ENCODE measurements around the gene PKP2.
A peak's percentile ranks its signal among the peaks of the same experiment; 100 is the strongest.
"Not testable (repeated sequence)": the region's sequence is repeated elsewhere in the genome, so short reads cannot be mapped to it uniquely, and the experiment has no call there.

The PKP2 gene

DNA sequence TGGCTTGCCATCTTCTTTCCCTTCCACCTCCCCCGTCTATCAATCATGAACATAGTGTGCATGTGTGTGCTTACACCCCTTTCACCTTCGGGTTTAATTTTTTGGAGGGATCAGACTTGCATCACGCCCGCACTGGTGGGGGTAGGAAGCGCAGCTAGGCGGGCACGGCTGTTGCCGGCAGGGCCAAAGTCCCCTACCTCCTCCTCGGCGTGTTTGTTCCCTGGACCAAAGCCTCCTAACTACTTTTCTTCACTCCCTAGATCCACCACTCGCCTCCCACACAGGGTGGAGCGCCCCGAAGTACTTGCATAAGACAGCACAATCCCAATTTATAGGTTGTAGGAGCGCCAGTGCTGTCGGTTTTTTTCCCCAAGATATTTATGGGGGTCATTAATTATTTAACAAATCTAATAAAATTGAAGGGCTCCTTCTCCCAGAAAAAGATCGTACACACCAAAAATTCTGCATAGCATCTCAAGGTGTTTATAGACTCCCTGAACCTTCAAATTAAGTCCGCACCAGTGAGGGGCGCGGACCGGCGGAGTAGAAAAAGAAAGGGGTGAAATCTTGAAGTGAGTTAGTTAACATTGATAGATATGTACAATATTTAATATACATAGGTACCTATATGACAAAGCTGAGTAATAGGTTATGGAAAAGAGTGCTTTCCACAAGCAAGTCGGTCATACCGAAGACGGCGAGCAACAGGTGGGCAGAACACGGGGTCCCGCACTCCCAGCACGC lies 717 bp downstream of the PKP2 start:
- DNase-seq = peak; percentile 64

DNA sequence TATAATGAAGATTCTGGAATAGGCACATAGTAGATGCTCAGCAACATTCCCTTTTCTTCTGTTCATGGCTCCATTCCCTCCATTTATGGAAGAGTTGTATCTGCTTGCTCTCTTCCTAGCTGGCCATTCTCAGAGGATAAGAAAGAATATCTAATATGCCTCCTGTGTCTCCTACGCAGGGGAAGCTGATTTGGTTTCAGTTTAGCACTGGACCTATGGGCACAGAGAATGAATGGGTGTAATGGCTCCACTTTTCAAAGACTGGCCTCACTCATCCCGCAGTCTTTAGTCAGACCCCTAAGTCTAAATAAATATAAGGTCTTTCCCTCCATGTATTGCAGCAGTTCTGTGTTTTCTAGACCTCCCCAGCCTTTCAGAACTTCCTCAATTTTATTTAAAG lies 2.0 kb downstream of the PKP2 start:
- DNase-seq = peak; percentile 67

DNA sequence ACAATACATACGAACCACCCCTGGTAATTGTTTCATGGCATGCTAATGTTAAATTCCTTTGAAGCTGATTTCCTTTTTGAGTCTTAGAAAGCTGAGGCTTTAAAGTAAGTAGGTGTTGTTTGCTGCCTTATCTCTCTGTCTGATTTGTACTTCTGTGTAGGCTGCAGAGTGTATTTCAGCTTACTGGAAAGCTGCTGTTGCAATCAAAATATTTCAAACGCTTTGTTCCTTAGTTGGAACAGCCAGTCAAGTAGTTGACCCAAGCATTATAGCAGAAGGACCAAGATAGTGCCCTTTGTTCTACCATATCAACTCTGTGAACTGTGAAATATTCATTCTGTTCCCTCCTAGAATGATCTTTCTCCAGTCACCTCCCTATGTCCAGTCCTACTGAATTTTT lies 3.1 kb downstream of the PKP2 start:
- DNase-seq = peak; percentile 47

DNA sequence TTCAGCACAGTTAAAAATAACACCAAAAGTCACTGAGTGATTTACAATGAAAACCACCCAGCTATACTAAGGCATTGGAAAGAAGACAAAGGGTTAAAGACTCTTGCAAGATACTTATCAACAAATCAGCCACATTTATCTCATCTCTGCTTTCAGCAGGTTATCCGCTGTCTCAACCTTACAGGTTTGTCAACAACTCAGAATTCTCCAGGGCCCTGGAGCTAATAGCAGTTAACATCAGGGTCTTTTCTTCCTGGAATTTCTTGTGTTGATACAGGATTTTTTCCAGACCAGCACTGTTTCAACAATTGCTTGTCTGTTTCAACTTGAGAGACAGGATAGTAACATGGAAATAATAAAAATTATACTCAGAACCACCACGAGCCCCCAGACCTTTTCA lies 3.5 kb downstream of the PKP2 start:
- no peak for DNase-seq

DNA sequence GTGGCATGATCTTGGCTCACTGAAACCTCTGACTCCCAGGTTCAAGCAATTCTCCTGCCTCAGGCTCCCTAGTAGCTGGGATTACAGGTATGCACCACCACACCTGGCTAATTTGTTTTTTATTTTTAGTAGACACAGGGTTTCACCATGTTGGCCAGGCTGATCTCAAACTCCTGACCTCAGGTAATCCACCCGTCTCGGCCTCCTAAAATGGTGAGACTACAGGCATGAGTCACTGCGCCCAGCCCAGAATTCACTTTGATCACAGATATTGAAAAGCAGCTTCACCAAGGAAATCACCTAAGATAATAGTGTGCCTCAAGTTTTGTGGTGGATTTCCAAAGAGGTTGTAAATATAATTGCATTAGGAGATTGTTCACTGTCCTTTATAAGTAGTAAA lies 4.2 kb downstream of the PKP2 start:
- not testable (repeated sequence) for DNase-seq

DNA sequence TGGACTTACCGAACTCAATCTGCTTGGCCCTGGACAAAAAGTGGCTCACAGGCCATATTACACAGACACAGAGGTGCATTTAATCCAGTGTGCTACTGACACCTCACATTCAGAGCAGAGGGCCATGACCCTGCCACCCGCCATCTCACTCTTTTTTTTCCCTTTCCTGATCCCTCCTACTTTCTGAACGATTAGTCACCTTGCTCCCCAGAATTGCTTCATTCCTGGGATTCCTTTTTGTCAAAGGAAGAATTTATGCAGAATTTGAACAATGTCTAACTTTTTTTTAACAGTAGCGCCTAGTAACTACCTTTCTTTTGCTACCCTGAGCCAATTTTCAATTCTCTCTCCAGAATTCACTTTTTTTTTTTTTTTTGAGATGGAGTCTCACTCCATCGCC lies 4.6 kb downstream of the PKP2 start:
- DNase-seq = no peak

DNA sequence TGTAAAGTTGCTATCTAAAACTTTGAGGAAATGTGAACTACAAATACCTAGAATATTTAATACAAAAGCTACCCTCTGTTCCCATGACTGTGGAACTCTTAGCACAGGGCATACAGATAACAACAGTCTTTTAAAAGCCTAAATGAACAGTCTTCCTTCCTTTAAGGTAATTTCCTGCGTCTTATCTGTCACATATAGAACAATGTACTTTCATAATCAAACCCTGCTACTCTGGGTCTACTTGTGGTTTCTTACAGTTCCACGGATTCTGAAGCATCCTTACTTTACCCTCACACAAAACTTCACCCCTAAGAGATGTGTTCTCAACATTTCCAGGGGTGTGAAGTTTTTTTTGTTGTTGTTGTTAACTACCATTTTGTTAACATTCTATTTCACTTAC lies 5.1 kb downstream of the PKP2 start:
- peak; percentile 38 for DNase-seq

DNA sequence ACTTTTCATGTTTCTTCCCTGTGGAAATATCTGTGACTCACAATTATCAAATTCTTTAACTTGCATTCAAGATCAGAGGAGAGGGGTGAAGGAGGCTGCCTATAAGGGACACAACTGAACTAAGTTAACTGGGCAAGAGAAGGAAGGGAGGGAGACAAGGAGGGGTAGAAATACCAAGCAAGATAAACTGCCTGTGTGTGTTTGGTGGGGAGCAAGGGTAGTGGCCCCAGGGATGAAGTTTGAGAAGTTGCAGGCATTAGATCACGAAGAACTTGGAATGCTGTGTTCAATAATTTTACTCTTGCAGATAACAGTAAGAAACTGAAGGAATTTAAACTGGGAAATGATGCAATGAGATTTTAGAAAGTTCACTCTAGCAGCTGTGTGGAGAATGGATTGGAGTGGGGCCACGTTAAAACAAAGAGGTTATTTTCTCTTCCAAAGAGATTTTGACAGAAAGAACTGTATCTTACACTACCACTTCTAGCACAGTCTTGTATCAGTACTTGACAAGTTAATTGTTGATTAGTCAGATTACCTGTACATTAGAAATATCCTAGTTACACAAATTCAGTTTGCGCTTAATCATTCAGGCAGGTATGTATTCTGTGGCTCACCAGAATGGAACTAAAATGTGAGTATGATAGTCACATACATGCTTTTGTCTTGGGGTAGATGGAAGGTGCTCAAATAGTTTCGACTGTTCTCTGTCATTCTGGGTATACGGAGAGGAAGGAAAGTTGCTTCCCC lies 7.4 kb downstream of the PKP2 start:
- no peak for DNase-seq

DNA sequence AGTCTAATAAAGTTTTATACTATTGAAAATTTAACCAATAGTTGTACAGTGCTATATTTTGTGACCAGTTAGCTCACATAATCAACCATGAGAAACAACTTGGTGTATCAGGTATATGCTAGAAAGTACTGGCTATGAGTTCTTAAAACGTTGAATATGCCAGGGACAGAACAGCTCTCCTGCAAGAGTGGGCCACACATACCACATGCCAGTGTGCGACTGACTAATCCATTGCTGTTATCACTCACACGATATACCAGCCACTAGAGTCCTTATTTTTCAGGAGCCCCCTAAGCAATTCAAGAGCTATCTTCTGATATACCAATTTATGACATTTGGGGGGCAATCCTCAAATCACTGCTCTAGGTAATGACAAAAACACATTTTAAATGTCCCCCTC lies 9.5 kb downstream of the PKP2 start:
- DNase-seq = no peak

DNA sequence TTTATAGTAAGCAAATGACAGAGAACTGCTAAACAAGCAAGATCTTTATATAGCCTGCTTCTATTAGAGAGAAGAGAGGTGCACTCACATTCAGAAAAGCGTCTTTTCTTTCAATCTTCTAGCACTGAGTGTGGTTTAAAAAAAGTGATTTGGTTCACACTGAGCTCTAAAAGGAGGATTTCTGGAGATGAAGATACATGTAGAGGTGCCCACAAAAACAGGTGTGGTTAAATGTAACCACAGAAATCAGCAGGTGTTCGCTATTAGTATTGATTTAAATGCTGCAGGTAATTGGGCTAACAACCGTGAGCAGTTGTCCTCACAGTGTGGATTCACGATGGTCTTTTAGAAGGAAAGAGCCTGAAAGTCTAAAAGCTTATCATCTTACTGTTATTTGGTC lies 10.7 kb downstream of the PKP2 start:
- no peak for DNase-seq

DNA sequence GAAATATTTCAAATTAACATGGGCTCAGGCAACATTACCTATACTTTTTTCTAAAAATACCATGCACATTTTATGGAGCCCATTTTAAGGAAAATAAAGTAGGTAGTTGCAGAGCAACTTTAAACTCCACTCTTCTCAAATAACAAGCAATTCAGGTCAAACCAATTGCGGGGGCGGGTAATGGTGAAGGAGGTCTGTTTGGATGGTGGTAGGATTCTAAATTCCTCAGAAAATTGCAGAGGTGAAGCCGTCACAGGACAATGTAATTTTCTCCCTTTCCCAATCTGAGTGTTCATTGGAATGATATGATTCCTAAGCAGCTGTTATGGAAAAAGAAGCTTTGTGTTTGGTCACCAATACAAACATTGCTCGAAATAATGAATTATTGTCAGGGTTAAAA lies 11.6 kb downstream of the PKP2 start:
- DNase-seq = no peak

DNA sequence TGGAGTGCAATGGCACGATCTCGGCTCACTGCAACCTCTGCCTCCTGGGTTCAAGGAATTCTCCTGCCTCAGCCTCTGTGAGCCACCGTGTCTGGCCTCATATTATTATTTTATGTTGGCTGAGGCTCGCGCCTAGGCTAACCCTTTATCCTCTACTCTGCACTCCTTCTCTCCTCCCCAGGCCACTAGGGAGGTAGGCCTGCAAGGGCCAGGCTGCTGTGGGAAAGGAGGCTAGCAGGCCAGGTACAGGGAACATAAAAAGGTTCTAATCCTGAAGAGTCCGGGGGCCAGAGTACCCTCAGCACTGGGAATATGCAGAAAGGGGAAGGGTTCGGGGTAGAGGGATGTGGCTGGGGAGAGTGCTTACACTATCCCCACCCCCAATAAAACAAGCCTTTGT lies 14.9 kb downstream of the PKP2 start:
- no peak for DNase-seq

DNA sequence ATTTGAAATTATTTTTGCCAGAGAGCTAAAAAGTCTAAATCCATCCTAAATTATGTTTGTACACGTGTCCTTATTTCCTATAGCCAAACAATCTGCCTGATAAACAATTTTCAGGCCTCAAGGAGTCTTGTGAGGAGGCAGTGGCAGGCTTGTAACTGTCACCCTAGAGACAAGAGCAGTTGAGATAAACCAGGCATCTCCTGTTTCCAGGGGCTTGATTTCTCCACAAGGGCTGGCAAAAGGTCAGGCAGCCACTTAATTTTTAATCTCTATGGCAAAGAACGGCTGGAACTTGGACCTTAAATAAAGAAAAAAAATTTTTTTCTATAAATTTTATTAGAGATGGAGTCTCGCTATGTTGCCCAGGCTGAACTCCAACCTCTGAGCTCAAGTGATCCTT lies 15.5 kb downstream of the PKP2 start:
- no peak for DNase-seq

DNA sequence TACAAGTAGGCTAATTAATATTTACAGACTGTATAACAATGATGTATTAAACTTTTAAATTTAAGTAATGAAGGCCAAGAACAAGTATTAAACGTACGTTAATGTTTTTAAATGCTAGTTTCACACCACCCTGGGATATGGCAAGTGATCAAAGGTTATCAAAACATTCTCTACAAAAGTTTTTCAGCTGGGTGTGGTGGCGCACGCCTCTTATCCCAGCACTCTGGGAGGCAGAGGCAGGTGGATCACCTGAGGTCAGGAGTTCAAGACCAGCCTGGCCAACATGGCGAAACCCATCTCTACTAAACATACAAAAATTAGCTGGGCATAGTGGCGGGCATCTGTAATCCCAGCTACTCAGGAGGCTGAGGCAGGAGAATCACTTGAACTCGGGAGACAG lies 17.5 kb downstream of the PKP2 start:
- not testable (repeated sequence) for DNase-seq

DNA sequence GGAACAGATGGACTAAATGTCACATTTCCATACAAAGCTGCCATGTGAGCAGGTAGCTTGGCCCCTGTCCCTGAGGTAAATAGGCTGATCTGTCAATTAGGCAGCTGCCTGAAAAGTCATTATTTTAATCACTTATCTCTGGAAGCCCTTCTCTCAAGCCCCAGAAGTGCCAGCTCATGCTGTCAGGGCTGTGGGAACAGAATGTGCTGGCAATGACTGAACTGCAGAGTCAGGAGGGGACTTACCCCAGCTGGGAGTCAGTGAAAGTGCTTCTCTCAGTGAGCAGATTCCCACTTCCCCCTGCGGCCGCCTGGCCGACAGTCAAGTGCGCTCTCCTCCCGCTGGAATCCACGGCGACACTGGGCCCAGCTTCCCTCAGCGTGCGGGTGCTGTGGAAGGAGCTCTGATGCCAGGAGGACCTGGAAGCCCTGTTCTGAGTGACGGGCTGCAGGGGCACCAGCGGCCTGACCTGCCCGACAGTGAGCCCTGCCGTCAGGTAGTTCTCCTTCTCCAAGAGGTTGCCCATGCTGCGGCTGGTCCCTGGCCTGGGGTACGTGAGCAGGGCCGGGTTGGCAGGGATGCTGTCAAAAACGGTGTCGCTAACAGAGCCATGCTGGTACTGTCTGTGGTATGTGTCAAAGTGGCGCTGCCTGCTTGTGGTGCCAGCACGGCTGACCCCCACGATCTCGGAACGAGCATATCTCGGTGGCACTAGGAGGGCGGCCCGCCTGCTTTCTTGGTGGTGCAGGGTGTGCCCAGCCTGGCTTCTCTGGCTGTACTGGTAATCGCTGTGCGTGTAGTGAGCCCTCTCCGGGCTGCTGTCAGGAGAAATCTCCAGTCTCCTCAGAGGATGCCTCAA lies 18.7 kb downstream of the PKP2 start:
- DNase-seq = no peak

DNA sequence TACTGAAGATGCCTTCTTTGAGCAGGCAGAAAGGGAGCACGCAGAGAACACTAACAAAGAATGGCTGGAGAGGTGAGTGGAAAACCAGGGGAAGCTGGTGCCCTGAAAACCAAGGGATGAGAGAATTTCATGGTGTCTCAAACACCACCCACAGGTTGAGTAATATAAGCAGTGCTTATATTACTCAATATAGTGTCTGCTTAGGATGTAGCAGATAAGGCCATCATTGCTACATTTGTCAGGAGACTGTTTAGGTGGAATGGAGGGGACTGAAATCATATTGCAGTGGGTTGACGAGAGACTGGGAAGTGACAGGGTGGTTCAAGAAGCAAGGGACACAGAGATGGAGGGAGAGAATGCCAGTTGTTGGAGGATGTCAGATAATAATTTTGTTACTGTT lies 20.6 kb downstream of the PKP2 start:
- DNase-seq = no peak

DNA sequence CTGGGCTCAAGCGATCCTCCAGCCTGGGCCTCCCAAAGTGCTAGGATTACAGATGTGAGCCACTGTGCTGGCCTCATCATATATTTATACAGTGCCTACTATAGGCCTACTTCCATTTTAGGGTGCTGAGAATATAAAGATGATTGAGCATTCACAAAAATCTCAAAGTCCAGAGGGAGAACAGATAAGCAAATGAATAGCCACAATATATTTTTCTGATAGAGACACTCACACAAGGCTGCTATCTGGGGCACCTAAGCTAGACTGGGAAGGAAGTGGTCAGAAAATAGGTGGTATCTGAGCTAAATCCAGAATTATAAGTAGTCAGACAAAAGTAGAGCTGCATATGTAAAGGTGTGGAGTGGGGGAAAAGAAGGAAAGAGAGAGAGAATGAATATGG lies 21.6 kb downstream of the PKP2 start:
- no peak for DNase-seq

DNA sequence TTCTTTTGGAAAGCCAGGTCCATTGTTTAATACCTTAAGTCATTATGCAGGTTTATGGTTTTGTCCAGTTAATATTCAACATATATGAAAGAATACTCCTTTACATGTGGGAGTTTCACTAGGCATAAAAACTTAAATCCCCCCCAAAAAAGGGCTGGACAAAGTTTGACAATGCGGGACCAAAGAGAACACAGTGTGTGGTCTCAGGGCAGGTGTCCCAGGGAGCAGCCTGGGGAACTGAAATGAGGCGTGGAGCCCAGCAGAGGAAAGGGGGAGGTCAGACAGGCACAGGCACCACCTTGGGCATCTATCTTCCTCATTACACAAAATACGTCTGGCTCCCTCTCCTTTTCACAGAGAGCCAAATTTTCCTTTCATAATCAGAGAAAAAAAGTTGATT lies 22.5 kb downstream of the PKP2 start:
- no peak for DNase-seq

DNA sequence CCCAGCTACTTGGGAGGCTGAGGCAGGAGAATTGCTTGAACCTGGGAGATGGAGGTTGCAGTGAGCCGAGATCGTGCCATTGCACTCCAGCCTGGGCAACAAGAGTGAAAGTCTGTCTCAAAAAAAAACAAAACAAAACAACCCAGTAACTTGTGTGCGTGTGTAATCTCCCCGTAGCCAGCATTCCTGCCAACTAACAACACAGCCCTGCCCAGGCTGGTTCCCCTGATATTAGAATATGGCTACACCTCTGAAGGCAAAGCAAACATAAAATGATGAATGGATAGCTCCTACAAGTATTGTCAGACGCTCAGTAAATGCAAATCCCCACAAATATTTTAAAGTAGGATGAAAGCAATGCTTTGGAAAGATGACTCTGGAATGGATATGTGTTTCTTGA lies 24.2 kb downstream of the PKP2 start:
- DNase-seq = not testable (repeated sequence)

DNA sequence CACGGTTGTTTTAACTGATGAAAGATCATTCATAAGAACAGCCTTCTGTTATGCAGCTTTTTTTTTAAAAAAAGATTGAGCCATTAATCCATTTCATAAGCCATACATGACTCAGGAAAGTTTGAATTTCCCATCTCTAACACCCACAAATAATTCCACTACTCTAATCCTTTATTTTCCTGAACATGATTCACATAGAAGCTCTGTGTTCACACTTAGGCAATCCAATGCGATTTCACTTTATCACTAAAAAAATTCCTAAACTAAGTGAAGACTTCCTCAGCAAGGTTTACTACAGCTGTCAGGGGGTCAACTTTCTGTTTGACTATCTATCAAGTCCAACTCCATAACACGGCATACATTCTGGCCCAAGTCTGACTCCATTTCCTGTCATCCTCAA lies 25.9 kb downstream of the PKP2 start:
- DNase-seq = no peak

DNA sequence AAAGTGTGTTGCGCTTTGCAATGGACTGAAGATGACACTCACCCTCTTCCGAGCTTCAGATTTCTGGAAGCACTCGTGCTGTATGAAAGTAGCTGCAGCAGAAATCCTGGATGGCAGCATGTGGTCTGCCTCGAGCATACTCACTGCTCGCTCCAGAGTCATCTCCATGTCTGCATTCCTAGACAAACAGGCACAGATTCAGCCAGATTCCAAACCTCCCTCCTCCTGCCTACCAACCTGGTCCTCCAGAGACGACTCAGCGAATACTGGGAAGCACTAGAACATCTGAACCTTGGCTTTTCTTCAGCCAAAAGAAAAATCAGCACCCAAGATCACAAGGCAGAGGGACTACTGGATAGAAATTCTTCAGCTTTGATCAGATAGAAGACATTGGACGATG lies 27.7 kb downstream of the PKP2 start:
- no peak for DNase-seq

DNA sequence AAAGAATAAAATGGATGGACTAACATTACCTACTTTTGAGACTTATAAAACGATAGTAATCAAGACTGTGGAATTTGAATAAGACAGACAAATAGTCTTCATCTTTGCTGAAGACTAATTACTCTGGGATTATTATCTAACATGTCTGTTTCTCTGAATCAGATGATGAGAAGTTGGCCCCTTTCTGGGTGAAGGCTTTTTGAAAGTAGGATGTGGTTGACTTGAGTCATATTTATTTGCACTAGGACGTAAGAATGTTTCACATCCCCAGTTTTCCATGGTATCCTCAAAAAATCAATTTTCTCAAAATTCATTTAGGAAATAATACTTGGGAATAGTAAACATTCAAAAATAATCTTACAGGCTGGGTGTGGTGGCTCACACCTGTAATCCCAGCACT lies 31.8 kb downstream of the PKP2 start:
- no peak for DNase-seq

DNA sequence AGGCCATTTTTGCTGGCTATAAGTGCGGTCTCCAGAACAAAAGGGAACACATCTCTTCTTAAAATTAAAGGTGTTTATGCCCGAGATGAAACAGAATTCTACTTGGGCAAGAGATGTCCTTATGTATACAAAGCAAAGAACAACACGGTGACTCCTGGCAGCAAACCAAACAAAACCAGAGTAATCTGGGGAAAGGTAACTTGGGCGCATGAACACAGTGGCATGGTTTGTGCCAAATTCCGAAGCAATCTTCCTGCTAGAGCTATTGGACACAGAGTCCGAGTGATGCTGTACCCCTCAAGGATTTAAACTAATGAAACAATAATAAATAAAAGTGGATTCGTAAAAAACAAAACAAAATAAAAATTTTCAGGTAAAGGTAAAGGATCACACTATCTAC lies 33.4 kb downstream of the PKP2 start:
- no peak for DNase-seq

DNA sequence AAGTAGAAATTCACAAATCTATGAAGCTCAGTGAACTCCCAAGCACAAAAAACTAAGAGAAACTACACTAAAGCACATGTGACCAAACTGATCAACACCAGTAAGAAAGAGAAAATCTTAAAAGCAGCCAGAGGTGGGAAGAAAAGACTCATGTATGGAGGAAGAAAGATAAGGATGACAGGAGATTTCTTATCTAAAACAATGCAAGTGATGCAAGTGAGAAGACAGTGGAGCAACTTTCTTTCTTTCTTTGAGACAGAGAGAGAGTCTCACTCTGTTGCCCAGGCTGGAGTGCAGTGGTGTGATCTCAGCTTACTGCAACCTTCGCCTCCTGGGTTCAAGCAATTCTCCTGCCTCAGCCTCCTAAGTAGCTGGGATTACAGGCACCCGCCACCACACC lies 34.9 kb downstream of the PKP2 start:
- DNase-seq = peak; percentile 59

Data from OCI-M1 (cell line).